GM18873 (cell line): Measurements from ENCODE around the gene TRIP11.
A peak's percentile ranks its signal among the peaks of the same experiment; 100 is the strongest.

ENCODE experiments used
- ATAC-seq: cut with Tn5 transposase; IDR thresholded peaks from one replicate; pipeline ENCODE4 v1.9.1; 2021; ENCODE audit warnings: mild to moderate bottlenecking, moderate library complexity, moderate number of reproducible peaks; ENCODE audit not compliant: unreplicated experiment, low FRiP score

The TRIP11 gene

DNA sequence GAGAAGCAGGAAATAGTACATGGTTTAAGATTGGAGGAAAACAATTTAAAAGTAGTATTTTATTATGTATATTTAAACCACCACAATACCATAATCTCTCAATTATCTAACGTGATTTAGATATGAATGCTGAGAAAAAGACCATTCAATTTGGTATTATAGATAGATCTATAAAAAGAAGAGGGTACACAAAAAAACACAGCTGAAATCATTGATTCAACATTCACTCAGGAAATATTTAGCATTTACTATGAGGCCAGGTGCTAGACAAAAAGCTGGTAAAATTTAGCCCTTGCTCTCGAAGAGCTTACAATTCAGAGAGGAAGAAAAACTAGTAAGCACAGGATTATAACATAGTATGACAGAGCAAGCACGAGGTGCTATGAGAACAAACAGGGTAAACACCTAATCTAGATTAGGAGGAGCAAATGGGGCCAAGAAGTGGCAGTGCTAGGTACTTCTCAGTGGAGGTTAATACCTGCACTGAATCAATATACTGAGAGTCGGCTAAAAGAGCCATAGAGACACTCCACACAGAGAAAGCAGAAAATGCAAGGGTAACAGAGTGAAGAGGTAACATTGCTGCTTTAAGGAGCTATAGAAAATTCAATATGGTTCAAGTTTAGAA lies 27.6 kb downstream of the TRIP11 start:
- ATAC-seq = no peak

DNA sequence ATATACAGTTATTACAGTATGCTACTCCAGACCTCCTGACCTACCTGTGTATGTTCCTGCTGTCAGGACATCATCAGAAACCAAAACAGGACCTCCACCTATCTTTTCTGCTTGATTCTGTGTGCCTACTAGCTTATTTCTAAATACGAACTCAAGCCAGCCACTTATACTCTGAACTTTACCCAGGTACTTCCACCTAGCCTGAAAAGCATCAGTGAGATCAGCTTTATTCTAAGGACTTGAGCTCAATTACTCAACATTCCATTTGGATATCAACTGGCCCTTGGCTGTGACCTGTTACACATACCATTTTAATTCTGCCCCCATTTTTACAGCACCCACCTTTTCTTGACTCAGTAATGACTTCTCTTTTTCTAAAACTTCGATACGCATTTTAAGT lies 29.2 kb downstream of the TRIP11 start:
- ATAC-seq = no peak

DNA sequence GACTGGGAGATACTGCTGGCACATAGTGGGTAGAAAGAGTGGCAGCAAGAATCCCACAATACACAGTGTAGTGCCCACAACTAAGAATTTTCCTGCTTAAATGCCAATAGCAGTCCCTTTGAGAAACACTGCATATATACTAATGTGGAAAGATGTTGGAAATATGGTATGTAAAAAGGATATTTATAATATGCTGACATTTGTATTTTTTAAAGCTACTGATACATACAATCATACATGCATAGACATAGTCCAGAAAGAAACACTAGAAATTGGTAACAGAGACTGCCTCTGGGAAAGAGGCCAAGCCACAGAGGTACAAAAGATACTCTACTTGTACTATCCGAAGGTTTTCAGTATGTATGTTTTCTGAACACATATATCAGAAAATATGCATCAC lies 30.3 kb downstream of the TRIP11 start:
- ATAC-seq = no peak

DNA sequence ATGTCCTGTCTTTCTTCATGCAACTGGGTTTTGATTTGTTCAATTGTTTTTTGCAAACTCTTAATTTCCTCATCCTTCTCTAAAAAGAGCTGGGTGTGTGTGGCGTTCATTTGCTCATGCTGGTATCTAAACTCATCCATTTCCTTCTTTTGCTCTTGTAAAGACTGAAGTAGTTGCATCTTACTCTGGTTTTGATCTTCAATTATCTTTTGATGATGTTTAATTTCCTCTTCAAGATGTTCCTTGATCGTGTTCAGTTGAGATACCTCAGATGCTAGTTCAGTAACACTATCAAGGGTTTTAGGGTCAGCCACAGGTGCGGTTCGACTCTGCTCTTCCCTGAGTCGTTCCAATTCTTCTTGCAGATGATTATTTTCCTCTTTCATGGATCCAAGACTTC lies 34.8 kb downstream of the TRIP11 start:
- ATAC-seq = no peak

DNA sequence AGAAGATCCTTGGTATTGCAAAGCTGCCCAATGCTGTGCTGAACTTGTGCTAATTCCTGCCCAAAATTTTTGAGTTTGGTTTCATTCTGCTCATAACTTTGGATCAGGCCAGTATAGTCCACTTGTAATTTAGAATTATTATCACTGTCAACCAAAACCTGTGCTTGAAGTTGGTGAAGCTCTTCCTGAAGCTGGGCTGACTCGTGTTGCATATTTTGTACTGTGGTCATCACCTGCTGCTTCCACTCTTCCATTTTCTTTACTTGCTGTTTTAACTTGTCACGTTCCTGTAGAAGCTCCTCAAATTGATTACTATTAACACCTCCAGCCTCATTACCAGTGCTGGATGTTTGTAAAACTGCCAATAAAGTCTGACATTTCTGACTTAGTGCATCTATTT lies 35.8 kb downstream of the TRIP11 start:
- ATAC-seq = no peak

DNA sequence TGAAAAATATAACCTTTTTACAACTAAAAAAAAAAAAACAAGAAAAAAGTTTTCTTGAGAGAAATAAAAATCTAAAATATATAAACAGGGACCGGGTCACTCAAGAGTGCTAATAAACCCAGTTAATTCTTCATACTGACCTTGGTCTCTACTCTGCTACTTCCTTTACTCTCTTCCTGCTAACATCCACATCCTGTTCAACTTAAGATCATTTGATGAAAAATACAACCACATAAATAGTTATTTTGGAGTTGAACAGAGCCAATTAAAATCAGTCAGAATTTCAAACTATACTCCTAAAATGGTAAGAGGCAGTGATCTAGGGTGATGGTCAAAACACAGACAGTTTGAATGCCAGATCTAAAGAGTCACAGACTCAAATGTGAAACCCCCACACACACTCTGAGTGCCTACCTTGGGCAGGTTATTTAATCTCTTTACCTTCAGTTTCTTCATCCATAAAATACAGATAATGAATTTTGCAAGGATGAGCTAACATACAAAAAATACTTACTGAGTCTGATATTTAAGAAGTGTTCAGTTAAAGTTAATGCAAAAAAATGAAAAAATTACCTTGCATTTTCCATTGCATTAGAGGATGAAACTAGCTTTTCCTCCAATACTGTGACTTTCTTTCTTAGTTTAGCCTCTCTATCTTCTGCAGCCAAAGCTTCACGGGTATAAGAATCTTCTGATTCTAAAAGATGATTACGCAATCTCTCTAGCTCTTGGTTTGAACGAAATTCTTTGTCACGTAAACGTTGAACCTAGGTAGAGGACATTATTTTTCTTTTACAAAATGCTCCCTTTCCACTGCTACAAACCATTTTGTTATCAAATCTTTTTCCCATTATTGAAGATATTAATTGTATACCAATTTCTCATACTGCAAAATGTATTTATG lies 40.9 kb downstream of the TRIP11 start:
- no peak for ATAC-seq

DNA sequence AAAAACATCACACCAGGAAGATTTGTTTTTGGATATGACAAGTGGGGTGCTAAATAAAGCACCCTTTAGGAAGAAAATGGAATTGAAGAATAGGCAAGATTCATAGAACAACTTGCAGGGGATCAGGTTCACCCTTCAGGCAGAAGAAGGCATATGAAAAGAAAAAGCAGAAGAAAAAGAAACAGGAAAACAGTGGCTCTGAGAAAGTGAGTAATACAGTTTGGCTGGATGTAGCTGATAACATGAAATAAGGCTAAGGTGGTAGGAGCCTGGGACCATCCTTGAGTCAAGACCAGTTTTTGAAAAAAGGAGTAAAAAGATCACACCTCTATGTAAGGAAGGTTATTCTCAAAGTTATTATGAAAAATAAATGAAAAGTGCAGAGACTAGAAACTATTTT lies 42.4 kb downstream of the TRIP11 start:
- ATAC-seq = no peak

DNA sequence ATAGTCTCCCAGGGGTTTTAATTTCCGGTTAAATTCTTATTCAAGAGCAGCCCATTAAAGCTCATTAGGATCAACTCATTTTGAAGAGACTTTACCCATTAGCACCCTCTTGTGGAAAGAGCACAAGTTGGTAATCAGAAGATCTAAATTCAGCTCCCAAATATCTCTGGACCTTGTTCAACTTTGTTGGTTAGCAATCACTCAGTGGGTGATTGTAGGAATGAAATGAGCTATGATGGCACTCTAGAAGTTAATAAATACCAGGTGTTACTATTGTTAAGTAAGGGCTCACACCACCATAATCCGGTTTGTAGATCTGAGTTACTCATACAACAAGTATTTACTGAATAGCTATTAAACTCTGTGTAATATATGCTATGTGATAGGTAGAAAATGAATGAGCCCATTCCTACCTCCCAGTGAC lies 42.9 kb downstream of the TRIP11 start:
- no peak for ATAC-seq

DNA sequence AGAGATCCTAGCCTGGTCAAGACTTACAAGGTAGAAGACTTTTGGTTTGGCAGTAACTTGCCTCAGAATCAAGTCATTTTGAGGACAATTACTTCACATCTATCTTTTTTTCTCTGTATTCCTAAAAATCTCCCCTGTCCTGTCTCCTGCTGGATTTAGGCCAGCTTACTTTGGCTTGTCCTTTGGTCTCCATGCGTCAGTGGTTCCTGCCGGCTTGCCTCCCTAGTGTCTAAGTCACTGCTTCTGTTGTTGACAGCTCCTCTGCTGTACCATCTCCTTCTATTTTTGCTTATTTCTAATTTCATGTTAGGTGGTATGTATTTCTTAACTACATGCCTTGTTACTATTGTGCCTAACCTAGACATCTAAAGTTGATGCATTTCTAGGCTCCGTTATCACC lies 52.7 kb downstream of the TRIP11 start:
- no peak for ATAC-seq

DNA sequence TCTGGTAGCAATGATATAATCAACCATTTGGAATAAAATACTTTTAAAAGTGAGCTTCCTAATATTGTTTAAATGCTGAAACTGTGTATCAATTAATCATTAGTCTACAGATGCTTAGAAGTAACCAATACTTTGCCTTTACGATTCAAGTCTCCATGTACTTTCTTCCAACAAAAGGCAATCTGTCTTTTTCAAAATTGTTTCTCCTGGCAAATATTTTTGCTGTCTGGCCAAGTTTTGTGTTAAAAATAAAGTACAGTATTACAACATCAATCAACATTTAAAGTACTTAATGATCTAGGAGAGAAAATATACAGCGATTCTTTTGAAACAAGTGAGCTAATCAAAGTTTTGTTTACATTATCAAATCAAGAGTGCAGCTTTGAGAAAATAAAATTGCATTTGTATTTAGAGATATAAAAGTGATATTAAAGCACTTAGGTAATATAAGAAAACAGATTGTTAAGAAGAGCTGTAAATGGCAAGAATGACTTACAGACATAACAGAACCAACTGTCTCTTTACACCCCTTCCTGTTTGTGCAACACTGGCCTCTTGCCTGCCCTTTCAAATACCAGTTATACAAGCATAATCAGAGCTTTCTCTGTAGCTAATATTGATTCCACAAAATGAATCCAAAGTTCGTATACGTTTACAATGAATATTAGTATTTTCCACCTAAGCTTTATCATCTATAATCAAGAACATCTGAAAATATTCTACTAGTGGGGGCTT lies 54.2 kb downstream of the TRIP11 start:
- ATAC-seq = no peak

DNA sequence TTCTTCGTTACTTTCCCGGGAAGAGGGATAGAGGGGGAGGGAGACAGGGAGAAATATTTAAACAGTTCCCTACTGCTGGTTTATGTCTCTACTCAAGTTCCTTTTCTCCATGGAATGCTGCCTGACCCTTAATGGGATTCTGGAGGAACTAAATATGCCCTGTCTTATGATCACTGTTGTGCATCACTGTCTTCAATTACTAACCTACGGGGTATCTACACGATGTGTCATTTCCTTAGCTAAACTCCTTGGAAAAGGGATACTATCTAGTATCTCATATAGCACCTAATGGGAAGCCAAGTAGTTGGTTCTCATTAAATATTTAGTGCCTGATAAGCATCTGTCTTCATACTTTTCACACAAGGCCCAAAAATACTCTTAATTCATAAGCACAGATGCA lies 54.9 kb downstream of the TRIP11 start:
- no peak for ATAC-seq

DNA sequence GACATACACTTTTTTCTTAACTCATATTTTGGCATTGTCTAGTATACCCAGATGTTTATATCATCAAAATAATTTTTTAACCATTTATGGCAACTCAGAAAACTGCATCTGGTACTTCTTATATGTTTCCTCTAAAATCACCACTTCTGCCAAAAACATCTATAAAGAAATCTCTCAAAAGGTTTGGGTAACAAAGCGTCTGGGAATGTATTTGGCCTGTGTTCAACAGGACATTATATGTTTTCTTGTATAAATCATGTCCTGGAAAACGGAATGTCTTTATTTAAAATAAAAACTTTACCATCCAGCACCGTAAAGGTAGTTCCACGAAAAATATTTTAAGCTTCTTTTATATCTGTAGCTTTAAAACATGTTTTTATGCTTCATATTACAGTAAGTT lies 56.3 kb downstream of the TRIP11 start:
- ATAC-seq = no peak

DNA sequence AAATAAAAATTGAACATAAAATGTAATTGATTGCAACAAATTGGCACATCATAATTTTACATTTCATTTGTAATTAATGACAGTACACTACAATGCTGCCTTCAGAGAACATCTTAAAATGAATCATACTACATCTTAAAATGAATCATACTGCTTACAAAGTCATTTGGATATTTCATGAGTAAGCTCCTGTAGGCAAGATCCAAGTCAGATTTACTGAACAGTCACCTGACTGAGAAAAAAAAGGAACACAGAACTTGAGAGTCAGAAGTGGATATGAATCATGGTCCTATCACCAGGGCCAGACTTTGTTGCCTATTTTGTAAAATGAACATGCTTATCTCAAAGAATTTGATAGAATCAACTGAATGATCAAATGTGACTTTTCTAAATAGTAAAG lies 59.7 kb downstream of the TRIP11 start:
- peak; percentile 43 for ATAC-seq

DNA sequence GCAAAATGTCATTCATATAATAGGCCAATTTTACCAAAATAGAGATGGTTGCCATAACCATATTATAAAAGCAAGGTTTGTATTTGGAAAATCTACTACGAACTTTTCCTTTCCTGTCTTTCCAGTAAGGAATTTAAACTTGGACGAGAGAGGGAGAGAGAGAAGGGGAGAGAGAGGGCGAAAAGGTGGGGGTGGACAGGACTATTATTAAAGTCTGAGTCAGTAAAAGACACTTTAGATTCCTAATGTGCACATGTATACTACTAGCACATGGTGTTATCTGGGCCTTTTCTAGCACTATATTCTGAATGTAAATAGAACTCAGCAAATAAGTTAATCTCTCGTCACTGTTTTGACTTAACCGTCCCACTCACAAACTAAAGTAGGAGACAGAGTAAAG lies 62.0 kb downstream of the TRIP11 start:
- ATAC-seq = no peak

DNA sequence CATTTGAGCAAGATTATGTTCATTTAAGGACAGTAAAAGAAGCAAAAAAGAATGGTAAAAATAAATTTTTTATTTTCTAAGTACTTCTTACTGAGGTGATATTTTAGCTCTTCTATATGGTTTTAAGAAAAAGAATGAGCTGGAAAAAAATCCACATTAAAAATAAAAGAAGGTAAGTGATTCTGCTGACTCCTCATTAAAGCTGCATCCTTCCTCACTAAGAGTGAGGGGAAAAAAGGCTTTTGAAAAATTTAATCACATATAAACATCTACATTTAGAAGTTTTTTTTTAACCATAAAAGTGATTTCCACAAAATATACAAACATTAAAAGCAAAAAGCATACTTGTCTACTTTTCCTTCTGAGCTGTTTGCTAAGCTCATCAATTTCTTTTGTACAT lies 64.1 kb downstream of the TRIP11 start:
- no peak for ATAC-seq

DNA sequence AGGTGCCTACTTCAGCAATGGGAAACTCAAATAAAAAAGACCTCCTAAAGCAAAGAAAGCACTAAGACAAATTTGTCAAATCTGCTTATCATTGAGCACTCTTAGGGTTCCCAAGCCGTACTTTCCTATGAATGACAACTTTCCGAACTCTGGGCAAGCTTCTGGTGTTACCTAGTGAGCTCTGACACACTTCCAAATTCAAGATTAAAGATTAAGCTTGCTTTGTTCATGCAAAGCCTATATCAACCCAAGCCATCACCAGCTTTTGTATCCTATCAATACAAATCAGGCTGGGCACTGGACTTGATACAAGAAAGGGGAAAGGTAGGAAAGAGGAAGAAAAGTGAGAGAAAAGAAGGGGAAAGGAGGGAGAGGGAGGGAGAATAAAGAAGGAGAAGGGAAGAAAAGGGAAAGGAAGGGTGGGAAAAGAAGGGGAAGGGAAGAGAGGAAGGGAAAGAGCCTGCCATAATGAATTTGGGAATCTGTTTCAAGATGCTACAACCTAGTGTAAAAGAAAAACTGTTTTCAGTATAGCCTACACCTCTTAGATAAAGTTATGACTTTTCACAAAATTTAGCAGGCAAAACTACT lies 68.6 kb downstream of the TRIP11 start:
- ATAC-seq = no peak

DNA sequence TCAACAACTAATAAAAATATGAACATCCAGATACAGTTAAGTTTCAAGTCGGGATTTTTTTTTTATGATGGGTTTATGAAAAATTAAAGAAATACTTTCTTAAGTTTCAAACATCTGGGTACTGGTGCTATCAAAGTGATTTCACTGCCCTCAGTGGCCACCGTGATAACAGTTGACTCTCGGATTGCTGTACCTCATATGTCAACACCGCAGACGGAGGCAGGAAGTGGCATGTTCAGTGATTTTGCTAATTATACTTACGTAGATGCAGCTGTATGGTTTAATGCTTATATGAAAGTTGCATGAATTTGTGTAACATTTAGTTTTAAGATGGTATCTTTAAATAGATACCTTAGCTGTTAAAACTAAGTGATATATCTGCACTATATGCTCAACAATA lies 71.6 kb downstream of the TRIP11 start:
- ATAC-seq = no peak

DNA sequence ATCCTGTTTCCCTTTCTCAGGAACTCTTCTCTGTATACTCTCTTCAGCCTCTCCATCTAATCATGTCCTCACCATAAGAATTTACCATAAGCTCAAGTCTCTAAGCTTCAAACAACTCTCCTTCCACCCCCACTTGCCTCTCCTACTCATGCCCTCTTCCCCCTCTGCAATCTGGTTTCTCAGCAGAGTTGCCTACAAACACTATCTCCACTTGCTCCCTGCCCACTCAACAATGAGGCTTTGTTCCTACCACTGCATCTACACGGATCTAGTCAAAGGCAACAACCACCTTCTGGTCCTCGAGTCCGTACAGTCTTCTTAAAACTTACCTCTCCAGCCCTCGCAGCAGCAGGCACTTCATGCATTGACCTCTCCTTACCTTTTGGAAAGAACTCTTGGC lies 75.1 kb downstream of the TRIP11 start:
- no peak for ATAC-seq

DNA sequence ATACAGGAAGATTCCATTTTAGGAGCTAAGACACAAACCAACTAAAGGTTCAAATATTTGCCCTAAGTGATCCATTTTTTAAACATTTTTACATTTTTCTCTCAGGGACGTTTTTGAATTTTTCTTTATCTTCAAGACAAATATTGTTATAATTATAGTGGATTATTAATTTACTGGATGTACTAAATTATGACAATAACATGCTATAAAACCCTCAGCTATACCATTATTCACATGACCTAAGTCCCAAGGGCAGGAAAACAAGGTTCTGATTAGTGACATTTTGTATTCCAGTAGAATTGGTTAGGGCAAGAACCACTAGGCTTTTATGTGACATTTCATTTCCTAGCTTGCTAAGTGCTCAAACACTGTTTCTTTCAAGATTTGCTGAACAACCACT lies 75.8 kb downstream of the TRIP11 start:
- ATAC-seq = no peak

DNA sequence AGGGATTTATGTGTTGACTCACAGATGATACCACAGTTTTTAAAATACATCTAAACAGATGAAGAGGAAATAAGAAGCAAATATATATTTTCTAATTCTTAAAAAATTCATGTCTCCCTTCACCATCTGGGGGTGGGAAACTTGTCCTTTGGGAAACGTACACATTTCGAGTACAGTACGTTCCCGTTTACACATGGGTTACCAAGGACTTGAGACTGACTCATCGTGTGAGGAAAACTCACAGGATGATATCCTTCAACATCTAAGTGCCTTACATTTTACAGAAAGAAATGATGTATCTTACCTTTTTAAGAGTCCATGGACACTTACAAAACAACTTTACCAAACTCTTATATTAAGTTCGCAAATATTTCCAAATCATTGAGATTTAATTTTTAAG lies 76.4 kb downstream of the TRIP11 start:
- no peak for ATAC-seq
